Right lobe of liver (tissue), 4 donors: Measurements from ENCODE around the gene OR2AP1.

Experiments
- POLR2A ChIP-seq: fragments of 450-650 bp; IDR thresholded peaks from one replicate; pipeline ENCODE4 v1.6.1; 2017; ENCODE audit warnings: antibody characterized with exemption, mild to moderate bottlenecking
- TF ChIP-seq, protein P1 (sequence below), 4 donors: fragments of 200-600 bp in 3 of 4; fragments of 450-650 bp in 1 of 4; IDR thresholded peaks; one replicate each; pipeline versions ENCODE4 v1.5.1 to v1.8.0; 2016 to 2022; ENCODE audit warnings: antibody characterized with exemption in 4 of 4, mild to moderate bottlenecking in 2 of 4
- donor health status: DM: no; HTN: no; CAD: no.
- donor health status: DM: no; HTN: no; CAD: no.
- donor health status: DM: no; HTN: yes; CAD: no.

DNA sequence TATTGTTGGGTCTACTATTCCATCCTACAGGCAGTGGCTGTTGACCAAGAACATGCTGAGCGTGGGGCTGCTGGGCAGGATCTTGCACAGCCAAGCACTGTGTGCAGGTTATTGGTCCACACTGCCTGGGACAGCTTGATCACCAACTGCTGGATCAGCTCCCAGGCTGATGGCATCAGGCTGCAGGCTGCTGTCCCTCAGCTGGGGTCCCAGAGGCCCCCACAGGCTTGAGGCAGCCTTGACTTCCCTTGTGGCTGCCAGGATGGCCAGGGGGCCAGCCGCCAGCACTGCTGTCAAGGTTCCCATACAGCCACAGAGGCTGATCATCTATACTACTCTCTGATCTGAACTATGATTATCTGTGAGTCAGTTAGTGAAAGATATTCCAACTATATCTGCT lies 9.8 kb downstream of the OR2AP1 start:
- no peak for TF ChIP-seq POLR2A
- TF ChIP-seq, protein P1, sequence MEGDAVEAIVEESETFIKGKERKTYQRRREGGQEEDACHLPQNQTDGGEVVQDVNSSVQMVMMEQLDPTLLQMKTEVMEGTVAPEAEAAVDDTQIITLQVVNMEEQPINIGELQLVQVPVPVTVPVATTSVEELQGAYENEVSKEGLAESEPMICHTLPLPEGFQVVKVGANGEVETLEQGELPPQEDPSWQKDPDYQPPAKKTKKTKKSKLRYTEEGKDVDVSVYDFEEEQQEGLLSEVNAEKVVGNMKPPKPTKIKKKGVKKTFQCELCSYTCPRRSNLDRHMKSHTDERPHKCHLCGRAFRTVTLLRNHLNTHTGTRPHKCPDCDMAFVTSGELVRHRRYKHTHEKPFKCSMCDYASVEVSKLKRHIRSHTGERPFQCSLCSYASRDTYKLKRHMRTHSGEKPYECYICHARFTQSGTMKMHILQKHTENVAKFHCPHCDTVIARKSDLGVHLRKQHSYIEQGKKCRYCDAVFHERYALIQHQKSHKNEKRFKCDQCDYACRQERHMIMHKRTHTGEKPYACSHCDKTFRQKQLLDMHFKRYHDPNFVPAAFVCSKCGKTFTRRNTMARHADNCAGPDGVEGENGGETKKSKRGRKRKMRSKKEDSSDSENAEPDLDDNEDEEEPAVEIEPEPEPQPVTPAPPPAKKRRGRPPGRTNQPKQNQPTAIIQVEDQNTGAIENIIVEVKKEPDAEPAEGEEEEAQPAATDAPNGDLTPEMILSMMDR (IDR thresholded peaks at IDR 0.05) = no peak
